GM18508 (cell line): ENCODE results near the gene SNX21.
"Not testable (repeated sequence)": the region's sequence is repeated elsewhere in the genome, so short reads cannot be mapped to it uniquely, and the experiment has no call there.

ENCODE experiments used
- ATAC-seq: cut with Tn5 transposase; IDR thresholded peaks from one replicate; pipeline ENCODE4 v1.9.1; 2021; ENCODE audit warnings: moderate number of reproducible peaks; ENCODE audit not compliant: insufficient read depth, unreplicated experiment

SNX21 gene

GRCh38 chr20:45821947-45822346 lies 11.7 kb upstream of the SNX21 start:
- no peak for ATAC-seq

GRCh38 chr20:45822857-45823256 lies 10.7 kb upstream of the SNX21 start:
- no peak for ATAC-seq

GRCh38 chr20:45823949-45824835 lies 9.4 kb upstream of the SNX21 start:
- no peak for ATAC-seq

- no peak for ATAC-seq
Observed at GRCh38 chr20:45826381-45827019, 7.1 kb upstream of the SNX21 start.

- ATAC-seq = no peak
Observed at GRCh38 chr20:45827030-45827652, 6.5 kb upstream of the SNX21 start, which contains the start of gene TNNC2. TNNC2 (minus strand) TSS chr20:45827312; CDS start chr20:45827248, 64 bp downstream.

GRCh38 chr20:45827712-45828111 lies 5.9 kb upstream of the SNX21 start:
- ATAC-seq = no peak

- ATAC-seq = no peak
Observed at GRCh38 chr20:45828589-45828988, 5.0 kb upstream of the SNX21 start.

GRCh38 chr20:45829673-45830106 lies 3.9 kb upstream of the SNX21 start:
- not testable (repeated sequence) for ATAC-seq

GRCh38 chr20:45832619-45833018 lies 980 bp upstream of the SNX21 start:
- ATAC-seq = no peak

- no peak for ATAC-seq
Observed at GRCh38 chr20:45833883-45834796, 541 bp downstream of the SNX21 start.

GRCh38 chr20:45834797-45835161 lies 1.2 kb downstream of the SNX21 start:
- no peak for ATAC-seq

- ATAC-seq = no peak
Observed at GRCh38 chr20:45835329-45835765, 1.7 kb downstream of the SNX21 start.

- ATAC-seq = no peak
Observed at GRCh38 chr20:45835825-45836224, 2.2 kb downstream of the SNX21 start.

GRCh38 chr20:45836841-45837240 lies 3.2 kb downstream of the SNX21 start:
- no peak for ATAC-seq

GRCh38 chr20:45840700-45841198 lies 7.2 kb downstream of the SNX21 start:
- ATAC-seq = no peak

- ATAC-seq = no peak
Observed at GRCh38 chr20:45841407-45842129, 8.0 kb downstream of the SNX21 start.

- no peak for ATAC-seq
Observed at GRCh38 chr20:45842169-45842812, 8.7 kb downstream of the SNX21 start.

- no peak for ATAC-seq
Observed at GRCh38 chr20:45843506-45843905, 9.9 kb downstream of the SNX21 start.

- no peak for ATAC-seq
Observed at GRCh38 chr20:45845452-45845851, 11.9 kb downstream of the SNX21 start.
